Nephron progenitor cell (in vitro differentiated cells): ENCODE measurements around the gene POU2F3.

ENCODE experiments used
- DNase-seq: peaks from one replicate; pipeline ENCODE4 v3.0.0; 2021
- H3K27ac Mint-ChIP-seq: 2 replicates; pipeline ENCODE4 v1.8.0; 2021; ENCODE audit warnings: mild to moderate bottlenecking, moderate library complexity, mixed read lengths
- H3K27me3 Mint-ChIP-seq: 2 replicates; pipeline ENCODE4 v1.8.0; 2021; ENCODE audit warnings: mild to moderate bottlenecking, low read depth, mixed read lengths; ENCODE audit not compliant: poor library complexity
- H3K36me3 Mint-ChIP-seq: 2 replicates; pipeline ENCODE4 v1.8.0; 2021; ENCODE audit warnings: low read depth, mixed read lengths
- H3K4me1 Mint-ChIP-seq: 2 replicates; pipeline ENCODE4 v1.8.0; 2021; ENCODE audit warnings: mixed read lengths
- H3K4me3 Mint-ChIP-seq: 2 replicates; pipeline ENCODE4 v1.8.0; 2021; ENCODE audit warnings: mild to moderate bottlenecking, moderate library complexity, mixed read lengths
- H3K9me3 Mint-ChIP-seq: 2 replicates; pipeline ENCODE4 v1.8.0; 2021; ENCODE audit warnings: mild to moderate bottlenecking, moderate library complexity, mixed read lengths
- CTCF ChIP-seq: fragments of 200-600 bp; sonication (generic); IDR thresholded peaks from 2 replicates; pipeline ENCODE4 v1.5.0; 2021; ENCODE audit warnings: antibody characterized with exemption

Gene POU2F3

DNA sequence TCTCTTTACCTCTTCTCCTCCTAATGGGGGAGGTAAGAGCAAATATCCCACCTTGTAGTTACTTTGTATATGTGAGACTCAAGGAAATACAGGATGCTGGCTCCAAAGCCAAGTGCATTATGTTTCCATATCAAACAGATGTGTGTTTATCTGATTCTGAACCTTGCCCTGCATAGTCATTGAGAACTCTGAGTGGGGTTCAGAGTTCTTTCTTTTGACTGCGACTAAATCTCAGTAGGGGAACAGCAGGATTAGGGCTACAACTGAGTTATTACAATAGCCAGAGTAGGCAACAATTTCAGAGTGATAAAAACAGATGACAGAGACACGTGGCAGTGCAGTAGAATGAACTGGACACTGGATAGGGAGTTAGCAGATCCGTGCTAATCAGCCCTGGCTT lies 51.0 kb downstream of the POU2F3 start:
- Mint-ChIP-seq H3K36me3 (no peaks in the 10 kb centered on the region), H3K9me3 (no peaks in the 10 kb centered on the region), H3K4me1 (peaks cover 13% of the 10 kb centered on the region), H3K27ac (no peak overlapping the region), H3K4me3 (no peak overlapping the region), H3K27me3 (peaks cover 51% of the 10 kb centered on the region)
- no peak for DNase-seq
- no peak for TF ChIP-seq CTCF

GRCh38 chr11:120293038-120293800 lies 53.3 kb downstream of the POU2F3 start:
- no peaks in the 10 kb centered on the region for H3K36me3 Mint-ChIP-seq
- peaks cover 62% of the 10 kb centered on the region for H3K27me3 Mint-ChIP-seq
- H3K4me3 Mint-ChIP-seq: no peak overlapping the region
- no peak overlapping the region for H3K27ac Mint-ChIP-seq
- no peak for TF ChIP-seq CTCF
- no peaks in the 10 kb centered on the region for H3K9me3 Mint-ChIP-seq
- DNase-seq: no peak
- peaks cover 7% of the 10 kb centered on the region for H3K4me1 Mint-ChIP-seq

GRCh38 chr11:120294096-120294495 lies 54.2 kb downstream of the POU2F3 start:
- Mint-ChIP-seq H3K9me3 (no peaks in the 10 kb centered on the region), H3K4me1 (peaks cover 7% of the 10 kb centered on the region), H3K36me3 (no peaks in the 10 kb centered on the region), H3K4me3 (no peak overlapping the region), H3K27ac (no peak overlapping the region), H3K27me3 (peaks cover 65% of the 10 kb centered on the region)
- TF ChIP-seq CTCF: no peak
- no peak for DNase-seq

- peaks cover 4% of the 10 kb centered on the region for H3K4me1 Mint-ChIP-seq
- no peaks in the 10 kb centered on the region for H3K9me3 Mint-ChIP-seq
- no peaks in the 10 kb centered on the region for H3K36me3 Mint-ChIP-seq
- H3K27me3 Mint-ChIP-seq: peaks cover 69% of the 10 kb centered on the region
- no peak overlapping the region for H3K4me3 Mint-ChIP-seq
- no peak for TF ChIP-seq CTCF
- DNase-seq: no peak
- H3K27ac Mint-ChIP-seq: no peak overlapping the region
Observed at GRCh38 chr11:120295099-120295498, 55.2 kb downstream of the POU2F3 start.

DNA sequence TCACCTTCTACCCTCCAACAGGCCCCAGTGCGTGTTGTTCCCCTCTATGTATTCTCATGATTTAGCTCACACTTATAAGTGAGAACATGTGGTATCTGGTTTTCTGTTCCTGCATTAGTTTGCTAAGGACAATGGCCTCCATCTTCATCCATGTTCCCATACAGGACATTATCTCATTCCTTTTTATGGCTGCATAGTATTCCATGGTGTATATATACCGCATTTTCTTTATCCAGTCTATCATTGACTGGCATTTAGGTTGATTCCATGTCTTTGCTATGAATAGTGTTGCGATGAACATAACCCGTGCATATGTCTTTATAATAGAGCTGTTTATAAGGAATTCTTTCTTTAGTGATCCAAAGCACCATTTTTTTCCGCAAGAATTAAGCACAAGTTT lies 56.6 kb downstream of the POU2F3 start:
- Mint-ChIP-seq H3K27me3 (peaks cover 60% of the 10 kb centered on the region), H3K4me3 (no peak overlapping the region), H3K27ac (no peak overlapping the region), H3K9me3 (no peaks in the 10 kb centered on the region), H3K36me3 (no peaks in the 10 kb centered on the region), H3K4me1 (peaks cover 5% of the 10 kb centered on the region)
- no peak for TF ChIP-seq CTCF
- no peak for DNase-seq

DNA sequence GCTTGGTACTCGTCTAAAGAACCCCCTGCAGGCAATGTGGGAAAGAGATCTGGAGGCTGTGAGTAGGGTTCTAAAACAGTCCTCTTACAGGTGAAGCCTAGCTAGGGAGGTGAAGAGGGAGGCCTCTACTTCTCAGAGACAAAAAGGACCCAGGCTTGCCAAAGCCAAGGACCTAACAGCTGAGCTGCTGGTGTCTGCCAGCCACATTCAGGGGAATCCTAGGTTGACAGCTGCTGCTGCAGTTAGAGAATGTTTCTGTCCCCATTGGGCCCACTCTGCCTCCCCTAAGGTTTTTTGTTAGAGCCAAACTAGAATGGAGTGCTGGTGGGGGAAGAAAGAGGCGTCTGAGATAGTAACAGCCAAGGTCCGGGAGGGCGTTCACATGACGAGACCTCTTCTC lies 58.5 kb downstream of the POU2F3 start:
- DNase-seq: no peak
- Mint-ChIP-seq H3K4me3 (no peak overlapping the region), H3K27ac (no peak overlapping the region), H3K9me3 (no peaks in the 10 kb centered on the region), H3K4me1 (peaks cover 15% of the 10 kb centered on the region), H3K36me3 (no peaks in the 10 kb centered on the region), H3K27me3 (peaks cover 47% of the 10 kb centered on the region)
- no peak for TF ChIP-seq CTCF
